ENCODE data around the gene CCL3. TPM values are rescaled to one million over a fixed set of nuclear protein-coding genes. Genes with fewer than 3 reads are reported as not detected.

Gene CCL3
- total RNA-seq, 1 experiment from 2014 or later = 1.1 TPM

DNA sequence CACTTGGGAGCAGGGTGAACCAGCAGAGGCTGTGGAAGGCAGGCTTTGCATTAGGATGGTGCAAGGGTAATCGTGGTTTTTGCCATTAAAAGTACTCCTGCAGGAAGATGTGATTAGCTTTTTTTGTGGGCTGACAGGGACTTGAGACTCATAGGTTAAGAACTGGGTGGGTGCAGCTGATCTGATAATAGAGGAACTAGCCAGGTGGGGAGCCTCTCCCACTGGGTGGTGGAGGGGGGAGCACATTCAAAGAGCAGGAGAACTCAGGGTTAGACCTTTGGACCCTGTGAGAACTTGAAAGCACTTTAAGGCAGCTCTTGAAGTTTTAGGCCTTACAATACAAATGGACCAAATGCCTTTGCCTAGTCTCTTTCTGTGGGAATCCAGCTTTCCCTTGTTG lies 46.1 kb upstream of the CCL3 start:
- no peak overlapping the region for H3K4me3 ChIP-seq (ENCODE audit: low read depth in 2 of 2, low read length in 2 of 2)
- H3K36me3 ChIP-seq (ENCODE audit: control insufficient read depth, insufficient read depth, low read length) = no peaks in the 10 kb centered on the region
- in situ Hi-C loops (cut with HindIII; ENCODE audit: low pct_unique_long_range_greater_than_20kb, low sequenced_read_pairs) = no loop called here
- ChIA-PET POLR2A (no interaction called here), CTCF (no interaction called here)
- no peaks in the 10 kb centered on the region for H3K4me1 ChIP-seq (ENCODE audit: control insufficient read depth, insufficient read depth, low read length)
- H3K9me3 ChIP-seq (ENCODE audit: control insufficient read depth, insufficient read depth, low read depth, low read length) = no peaks in the 10 kb centered on the region
- BruUV-seq (replicated peaks) = no TSS peak
- ATAC-seq (no peak), DNase-seq (ENCODE audit: low read depth, low spot score) (no peak)
- peaks cover 6% of the 10 kb centered on the region for H3K27me3 ChIP-seq (ENCODE audit: control insufficient read depth, insufficient read depth, low read length)
- no peak overlapping the region for H3K27ac ChIP-seq (ENCODE audit: low read length)
- TF ChIP-seq TCF7L2 (IDR thresholded peaks at IDR 0.05; ENCODE audit: low read depth, low read length) (no peak), POLR2AphosphoS5 (IDR thresholded peaks at IDR 0.05; ENCODE audit: low read depth, low read length) (no peak), SIN3A (IDR thresholded peaks at IDR 0.05; ENCODE audit: borderline replicate concordance, insufficient read depth, low read depth, low read length) (no peak)
- TF ChIP-seq, protein P1, sequence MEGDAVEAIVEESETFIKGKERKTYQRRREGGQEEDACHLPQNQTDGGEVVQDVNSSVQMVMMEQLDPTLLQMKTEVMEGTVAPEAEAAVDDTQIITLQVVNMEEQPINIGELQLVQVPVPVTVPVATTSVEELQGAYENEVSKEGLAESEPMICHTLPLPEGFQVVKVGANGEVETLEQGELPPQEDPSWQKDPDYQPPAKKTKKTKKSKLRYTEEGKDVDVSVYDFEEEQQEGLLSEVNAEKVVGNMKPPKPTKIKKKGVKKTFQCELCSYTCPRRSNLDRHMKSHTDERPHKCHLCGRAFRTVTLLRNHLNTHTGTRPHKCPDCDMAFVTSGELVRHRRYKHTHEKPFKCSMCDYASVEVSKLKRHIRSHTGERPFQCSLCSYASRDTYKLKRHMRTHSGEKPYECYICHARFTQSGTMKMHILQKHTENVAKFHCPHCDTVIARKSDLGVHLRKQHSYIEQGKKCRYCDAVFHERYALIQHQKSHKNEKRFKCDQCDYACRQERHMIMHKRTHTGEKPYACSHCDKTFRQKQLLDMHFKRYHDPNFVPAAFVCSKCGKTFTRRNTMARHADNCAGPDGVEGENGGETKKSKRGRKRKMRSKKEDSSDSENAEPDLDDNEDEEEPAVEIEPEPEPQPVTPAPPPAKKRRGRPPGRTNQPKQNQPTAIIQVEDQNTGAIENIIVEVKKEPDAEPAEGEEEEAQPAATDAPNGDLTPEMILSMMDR (IDR thresholded peaks at IDR 0.05) = no peak
- TF ChIP-seq, protein P2, sequence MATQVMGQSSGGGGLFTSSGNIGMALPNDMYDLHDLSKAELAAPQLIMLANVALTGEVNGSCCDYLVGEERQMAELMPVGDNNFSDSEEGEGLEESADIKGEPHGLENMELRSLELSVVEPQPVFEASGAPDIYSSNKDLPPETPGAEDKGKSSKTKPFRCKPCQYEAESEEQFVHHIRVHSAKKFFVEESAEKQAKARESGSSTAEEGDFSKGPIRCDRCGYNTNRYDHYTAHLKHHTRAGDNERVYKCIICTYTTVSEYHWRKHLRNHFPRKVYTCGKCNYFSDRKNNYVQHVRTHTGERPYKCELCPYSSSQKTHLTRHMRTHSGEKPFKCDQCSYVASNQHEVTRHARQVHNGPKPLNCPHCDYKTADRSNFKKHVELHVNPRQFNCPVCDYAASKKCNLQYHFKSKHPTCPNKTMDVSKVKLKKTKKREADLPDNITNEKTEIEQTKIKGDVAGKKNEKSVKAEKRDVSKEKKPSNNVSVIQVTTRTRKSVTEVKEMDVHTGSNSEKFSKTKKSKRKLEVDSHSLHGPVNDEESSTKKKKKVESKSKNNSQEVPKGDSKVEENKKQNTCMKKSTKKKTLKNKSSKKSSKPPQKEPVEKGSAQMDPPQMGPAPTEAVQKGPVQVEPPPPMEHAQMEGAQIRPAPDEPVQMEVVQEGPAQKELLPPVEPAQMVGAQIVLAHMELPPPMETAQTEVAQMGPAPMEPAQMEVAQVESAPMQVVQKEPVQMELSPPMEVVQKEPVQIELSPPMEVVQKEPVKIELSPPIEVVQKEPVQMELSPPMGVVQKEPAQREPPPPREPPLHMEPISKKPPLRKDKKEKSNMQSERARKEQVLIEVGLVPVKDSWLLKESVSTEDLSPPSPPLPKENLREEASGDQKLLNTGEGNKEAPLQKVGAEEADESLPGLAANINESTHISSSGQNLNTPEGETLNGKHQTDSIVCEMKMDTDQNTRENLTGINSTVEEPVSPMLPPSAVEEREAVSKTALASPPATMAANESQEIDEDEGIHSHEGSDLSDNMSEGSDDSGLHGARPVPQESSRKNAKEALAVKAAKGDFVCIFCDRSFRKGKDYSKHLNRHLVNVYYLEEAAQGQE (IDR thresholded peaks at IDR 0.05; ENCODE audit: insufficient read depth in 1 of 2, low read depth in 2 of 2, low read length in 1 of 2) = no peak
- intact Hi-C loops (cut with micrococcal nuclease; ENCODE audit: unreplicated experiment) = no loop called here

DNA sequence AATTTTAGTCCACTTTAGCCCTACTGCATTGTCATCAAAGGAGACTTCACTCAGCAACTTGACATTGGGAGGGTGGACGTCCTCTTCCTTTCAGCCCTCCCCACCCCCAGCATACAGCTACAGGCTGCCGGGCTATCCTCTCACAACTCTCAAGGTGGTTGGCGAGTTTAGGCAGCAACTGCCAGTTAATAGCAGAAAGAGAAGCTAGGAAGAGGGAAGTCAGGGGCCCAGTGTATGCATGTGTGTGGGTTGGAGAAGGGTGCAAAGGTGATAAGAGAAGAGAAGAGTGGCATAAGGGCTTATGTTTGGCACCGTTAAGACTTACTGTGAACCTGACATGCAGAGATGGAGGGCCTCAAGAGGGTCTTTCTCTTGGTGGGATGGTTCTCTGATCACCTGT lies 45.5 kb upstream of the CCL3 start:
- Histone ChIP-seq H3K27me3 (ENCODE audit: control insufficient read depth, insufficient read depth, low read length) (peaks cover 6% of the 10 kb centered on the region), H3K4me3 (ENCODE audit: low read depth in 2 of 2, low read length in 2 of 2) (no peak overlapping the region), H3K9me3 (ENCODE audit: control insufficient read depth, insufficient read depth, low read depth, low read length) (no peaks in the 10 kb centered on the region), H3K4me1 (ENCODE audit: control insufficient read depth, insufficient read depth, low read length) (no peaks in the 10 kb centered on the region), H3K36me3 (ENCODE audit: control insufficient read depth, insufficient read depth, low read length) (no peaks in the 10 kb centered on the region), H3K27ac (ENCODE audit: low read length) (no peak overlapping the region)
- in situ Hi-C loops (cut with HindIII; ENCODE audit: low pct_unique_long_range_greater_than_20kb, low sequenced_read_pairs) = no loop called here
- intact Hi-C loops (cut with micrococcal nuclease; ENCODE audit: unreplicated experiment) = no loop called here
- no peak for DNase-seq (ENCODE audit: low read depth, low spot score)
- ATAC-seq = no peak
- ChIA-PET CTCF (no interaction called here), POLR2A (no interaction called here)
- TF ChIP-seq, protein P1 (IDR thresholded peaks at IDR 0.05) = no peak
- TF ChIP-seq, protein P2 (IDR thresholded peaks at IDR 0.05; ENCODE audit: insufficient read depth in 1 of 2, low read depth in 2 of 2, low read length in 1 of 2) = no peak
- TF ChIP-seq SIN3A (IDR thresholded peaks at IDR 0.05; ENCODE audit: borderline replicate concordance, insufficient read depth, low read depth, low read length) = no peak
- no peak for TF ChIP-seq POLR2AphosphoS5 (IDR thresholded peaks at IDR 0.05; ENCODE audit: low read depth, low read length)
- no peak for TF ChIP-seq TCF7L2 (IDR thresholded peaks at IDR 0.05; ENCODE audit: low read depth, low read length)
- no TSS peak for BruUV-seq (replicated peaks)

All from Panc1 (cell line).